GM21825 (cell line): ENCODE results near the gene LCN1.

Source experiments
- ATAC-seq: cut with Tn5 transposase; IDR thresholded peaks from one replicate; pipeline ENCODE4 v1.9.1; 2021; ENCODE audit warnings: mild to moderate bottlenecking, moderate library complexity; ENCODE audit not compliant: unreplicated experiment

Gene LCN1

GRCh38 chr9:135565636-135566035, 44.4 kb downstream of the LCN1 start:
- ATAC-seq: no peak

GRCh38 chr9:135566552-135566951, 45.3 kb downstream of the LCN1 start:
- no peak for ATAC-seq

- ATAC-seq: no peak
Measured at GRCh38 chr9:135567311-135567710, 46.1 kb downstream of the LCN1 start.

GRCh38 chr9:135568026-135568425, 46.8 kb downstream of the LCN1 start:
- ATAC-seq: no peak

- ATAC-seq: no peak
Measured at GRCh38 chr9:135570456-135570855, 49.2 kb downstream of the LCN1 start.

- no peak for ATAC-seq
Measured at GRCh38 chr9:135572233-135572632, 51.0 kb downstream of the LCN1 start.

GRCh38 chr9:135573124-135573523, 51.9 kb downstream of the LCN1 start:
- no peak for ATAC-seq

GRCh38 chr9:135574331-135574730, 53.1 kb downstream of the LCN1 start:
- no peak for ATAC-seq

- ATAC-seq: no peak
Measured at GRCh38 chr9:135574943-135575342, 53.7 kb downstream of the LCN1 start.
